HepG2 (cell line): ENCODE data around the gene PCGF3. TPM values are rescaled to one million over a fixed set of nuclear protein-coding genes. Genes with fewer than 3 reads are reported as not detected.
"Not testable (repeated sequence)": the region's sequence is repeated elsewhere in the genome, so short reads cannot be mapped to it uniquely, and the experiment has no call there.

Source experiments
- ATAC-seq: fragments of 200-7000 bp; cut with Tn5 transposase; 3 replicates; pipeline ENCODE4 v1.9.1; 2020; ENCODE audit warnings: mild to moderate bottlenecking, moderate library complexity
- BruUV-seq: library from RNA; stranded (reverse); fragments of 400-500 nt; replicated peaks from 2 replicates; lab custom pipeline; 2021; lab: Mats Ljungman, UMichigan
- CTCF ChIA-PET: fragments of 300-600 bp; formaldehyde crosslinking; extraction: SDS; loops from one replicate; lab custom pipeline; 2021; ENCODE audit warnings: low total read pairs, inconsistent platforms, low intra/inter-chr PET ratio; lab: Yijun Ruan, JAX
- POLR2A ChIA-PET: fragments of 350-600 bp; sonication (Branson Sonifier 250); formaldehyde crosslinking; loops from one replicate; lab custom pipeline; 2020; ENCODE audit warnings: antibody characterized with exemption, inconsistent platforms; lab: Yijun Ruan, JAX
- DNase-seq: peaks from one replicate; pipeline ENCODE4 v3.0.0-alpha.2; 2015; ENCODE audit warnings: low spot score
- FAIRE-seq: peaks from 3 replicates; lab custom pipeline; 2011; peaks lifted over from hg19 to GRCh38; lab: Jason Lieb, UNC
- H2AFZ ChIP-seq: one replicate; pipeline ENCODE4 v1.6.1; 2011; ENCODE audit warnings: low read length, inconsistent platforms
- H3K27ac ChIP-seq: fragments of 300-600 bp; 3 replicates; pipeline ENCODE4 v1.8.0; 2011; ENCODE audit warnings: mixed run types, mild to moderate bottlenecking, mixed read lengths, low read length, inconsistent platforms; ENCODE audit not compliant: insufficient read depth; ENCODE audit errors: extremely low read length
- H3K27me3 ChIP-seq, 2 experiments: fragments of 200-600 bp in 1 of 2; 2 replicates in 1 of 2; 3 replicates in 1 of 2; pipeline versions ENCODE4 v1.6.0 to v1.8.0; 2011; ENCODE audit warnings: low read length in 2 of 2, mild to moderate bottlenecking in 2 of 2, moderate library complexity in 2 of 2, inconsistent platforms in 1 of 2; ENCODE audit not compliant: insufficient read depth in 2 of 2, control insufficient read depth in 1 of 2
- H3K36me3 ChIP-seq, 2 experiments: fragments of 200-600 bp in 1 of 2; replicated peaks in 1 of 2; 2 replicates in 1 of 2; 3 replicates in 1 of 2; pipeline versions ENCODE4 v1.5.1 to v1.8.0; 2011; ENCODE audit warnings: low read length in 2 of 2, inconsistent platforms in 1 of 2; ENCODE audit not compliant: insufficient read depth in 2 of 2, control insufficient read depth in 1 of 2
- H3K4me1 ChIP-seq: 2 replicates; pipeline ENCODE4 v1.5.1; 2012; ENCODE audit warnings: low read length, inconsistent platforms; ENCODE audit not compliant: insufficient read depth
- H3K4me2 ChIP-seq: 2 replicates; pipeline ENCODE4 v1.6.0; 2011; ENCODE audit warnings: low read depth, low read length, inconsistent platforms
- H3K4me3 ChIP-seq, 3 experiments: fragments of 200-600 bp in 1 of 3; sonication (generic), shearing (Covaris generic) in 1 of 3; replicated peaks in 1 of 3; 2 replicates each; pipeline ENCODE4 v1.5.1; 2011 to 2016; ENCODE audit warnings: low read length in 3 of 3, inconsistent platforms in 2 of 3, low read depth in 2 of 3, mild to moderate bottlenecking in 2 of 3, control low read depth in 1 of 3, mixed read lengths in 1 of 3; ENCODE audit not compliant: insufficient read depth in 1 of 3
- H3K79me2 ChIP-seq: one replicate; pipeline ENCODE4 v1.6.1; 2011; ENCODE audit warnings: low read length, inconsistent platforms; ENCODE audit not compliant: insufficient read depth
- H3K9ac ChIP-seq: 2 replicates; pipeline ENCODE4 v1.6.0; 2011; ENCODE audit warnings: mild to moderate bottlenecking, low read depth, low read length, inconsistent platforms; ENCODE audit not compliant: insufficient read depth
- H3K9me3 ChIP-seq: 2 replicates; pipeline ENCODE4 v1.5.1; 2012; ENCODE audit warnings: mild to moderate bottlenecking, low read length
- H4K20me1 ChIP-seq: 2 replicates; pipeline ENCODE4 v1.6.0; 2011; ENCODE audit warnings: inconsistent platforms, mild to moderate bottlenecking, low read length, moderate library complexity; ENCODE audit not compliant: insufficient read depth
- ATRX ChIP-seq: sonication (generic); formaldehyde crosslinking; IDR thresholded peaks from 2 replicates; pipeline ENCODE4 v1.4.0; 2020; ENCODE audit warnings: missing genetic modification reagents, borderline replicate concordance
- MAZ ChIP-seq, 2 experiments: sonication (generic) in 1 of 2; formaldehyde crosslinking in 1 of 2; IDR thresholded peaks; 2 replicates each; pipeline versions ENCODE4 v1.5.0 to v1.6.1; 2012 to 2020; ENCODE audit warnings: low read depth in 2 of 2, mild to moderate bottlenecking in 2 of 2, borderline replicate concordance in 1 of 2, improper control_type of control experiment in 1 of 2, low read length in 1 of 2, missing genetic modification reagents in 1 of 2, moderate library complexity in 1 of 2
- RBFOX2 ChIP-seq: fragments of 200-400 bp; formaldehyde crosslinking; IDR thresholded peaks from 2 replicates; pipeline ENCODE4 v1.6.1; 2017; ENCODE audit warnings: low read depth, mild to moderate bottlenecking, low read length
- TOE1 ChIP-seq: sonication (generic); formaldehyde crosslinking; IDR thresholded peaks from 2 replicates; pipeline ENCODE4 v1.4.0; 2020; ENCODE audit warnings: mild to moderate bottlenecking, missing genetic modification reagents
- ZNF749 ChIP-seq: sonication (generic); formaldehyde crosslinking; IDR thresholded peaks from 2 replicates; pipeline ENCODE4 v1.8.0; 2022; ENCODE audit warnings: mild to moderate bottlenecking, missing genetic modification reagents, moderate library complexity, borderline replicate concordance
- ZNF891 ChIP-seq: sonication (generic); formaldehyde crosslinking; IDR thresholded peaks from 2 replicates; pipeline ENCODE4 v1.5.0; 2020; ENCODE audit warnings: mild to moderate bottlenecking, missing genetic modification reagents
- WGBS: methylation state at CpG from one replicate; pipeline ENCODE4 v1.1.6; 2017; ENCODE audit warnings: low lambda C conversion rate; 5-methylcytosine and 5-hydroxymethylcytosine counted together
- in situ Hi-C: cut with HindIII; loops from 2 replicates; pipeline ENCODE4 v1.10.0; 2017; ENCODE audit warnings: low pct_unique_long_range_greater_than_20kb; ENCODE audit not compliant: extremely low pct_ligation_motif_present
- intact Hi-C: fragments of 100-400 bp; cut with micrococcal nuclease; formaldehyde crosslinking; loops from one replicate; pipeline ENCODE4 v1.10.0; 2022; ENCODE audit not compliant: unreplicated experiment
- polyA plus RNA-seq, 8 experiments: library from polyadenylated mRNA; depleted of rRNA in 3 of 8; stranded (reverse) in 7 of 8; unstranded in 1 of 8; fragments of >200 nt; fragmentation: Illumina TruSeq in 4 of 8; extraction: Trizol in 4 of 8; gene quantifications; 2 replicates each; pipeline versions ENCODE4 v1.2.1 to v1.2.3, GENCODE V29; 2011 to 2016; ENCODE audit warnings: low read depth in 4 of 8, missing spikeins in 1 of 8, mixed read lengths in 1 of 8; ENCODE audit not compliant: insufficient read depth in 1 of 8
- total RNA-seq, 5 experiments: library from RNA; depleted of rRNA; stranded (reverse); fragments of >200 nt; fragmentation: Illumina TruSeq; extraction: Trizol; gene quantifications; 2 replicates each; pipeline ENCODE4 v1.2.3, GENCODE V29; 2016; ENCODE audit warnings: low read depth in 1 of 5
- TF ChIP-seq, protein P1 (sequence below): sonication (generic); formaldehyde crosslinking; IDR thresholded peaks from 2 replicates; pipeline ENCODE4 v1.4.0; 2020; ENCODE audit warnings: mild to moderate bottlenecking, missing genetic modification reagents

PCGF3 gene
- total and polyA plus RNA-seq, 2 of the 13 experiments (the other 11 are each of a cell fraction or from before 2014, with no cell fraction given): 28.6 to 66.2 TPM

DNA sequence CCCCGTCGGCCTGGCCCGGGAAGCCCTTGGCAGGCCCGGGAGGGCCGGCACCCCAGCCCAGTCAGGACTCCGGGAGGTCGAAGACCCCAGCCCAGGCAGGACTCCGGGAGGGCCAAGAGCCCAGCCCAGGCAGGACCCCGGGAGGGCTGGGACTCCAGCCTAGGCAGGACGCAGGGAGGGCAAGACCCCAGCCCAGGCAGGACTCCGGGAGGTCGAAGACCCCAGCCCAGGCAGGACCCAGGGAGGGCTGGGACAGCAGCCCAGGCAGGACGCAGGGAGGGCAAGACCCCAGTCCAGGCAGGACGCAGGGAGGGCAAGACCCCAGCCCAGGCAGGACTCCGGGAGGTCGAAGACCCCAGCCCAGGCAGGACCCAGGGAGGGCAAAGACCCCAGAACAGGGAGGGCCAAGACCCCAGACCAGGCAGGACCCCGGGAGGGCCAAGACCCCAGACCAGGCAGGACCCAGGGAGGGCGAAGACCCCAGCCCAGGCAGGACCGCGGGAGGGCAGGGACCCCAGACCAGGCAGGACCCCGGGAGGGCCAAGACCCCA lies 526 bp downstream of the PCGF3 start (continued):
- TF ChIP-seq, protein P1, sequence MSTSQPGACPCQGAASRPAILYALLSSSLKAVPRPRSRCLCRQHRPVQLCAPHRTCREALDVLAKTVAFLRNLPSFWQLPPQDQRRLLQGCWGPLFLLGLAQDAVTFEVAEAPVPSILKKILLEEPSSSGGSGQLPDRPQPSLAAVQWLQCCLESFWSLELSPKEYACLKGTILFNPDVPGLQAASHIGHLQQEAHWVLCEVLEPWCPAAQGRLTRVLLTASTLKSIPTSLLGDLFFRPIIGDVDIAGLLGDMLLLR (CRISPR knock-in tag): peak; percentile 15; the same call in 1 of the 2 replicates
- TF ChIP-seq MAZ (IDR thresholded peaks at IDR 0.05; ENCODE audit: borderline replicate concordance, low read depth, low read length): not testable (repeated sequence)
- 0 out of 2 replicates have a peak, but pooled peaks have one; percentile 11 for TF ChIP-seq MAZ (CRISPR knock-in tag; IDR thresholded peaks at IDR 0.05; ENCODE audit: low read depth)
- TF ChIP-seq RBFOX2: peak; percentile 62

DNA sequence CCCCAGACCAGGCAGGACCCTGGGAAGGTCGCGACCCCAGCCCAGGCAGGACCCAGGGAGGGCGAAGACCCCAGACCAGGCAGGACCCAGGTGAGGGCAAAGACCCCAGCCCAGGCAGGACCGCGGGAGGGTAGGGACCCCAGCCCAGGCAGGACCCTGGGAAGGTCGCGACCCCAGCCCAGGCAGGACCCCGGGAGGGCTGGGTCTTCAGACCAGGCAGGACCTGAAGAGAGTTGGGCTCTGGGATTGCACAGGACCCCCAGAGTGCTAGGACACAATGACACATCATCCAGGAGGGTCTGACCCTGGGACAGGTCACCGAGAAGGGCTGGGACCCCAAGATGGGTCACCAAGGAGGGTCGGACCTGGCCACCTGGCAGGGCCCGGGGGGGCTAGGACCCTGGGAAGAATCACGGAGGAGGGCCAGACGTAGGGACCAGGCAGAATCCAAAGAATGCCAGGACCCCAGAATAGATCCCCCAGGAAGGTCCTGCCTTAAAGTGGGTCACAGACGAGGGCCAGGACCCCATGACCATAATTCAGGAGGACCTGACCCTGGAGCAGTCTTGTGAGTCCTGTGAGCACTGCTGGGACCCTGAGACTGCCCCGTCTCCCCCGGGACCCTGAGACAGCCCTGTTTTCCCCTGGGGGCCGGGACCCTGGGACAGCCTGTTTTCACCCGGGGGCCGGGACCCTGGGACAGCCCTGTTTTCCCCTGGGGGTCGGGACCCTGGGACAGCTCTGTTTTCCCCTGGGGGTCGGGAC lies 1.4 kb downstream of the PCGF3 start:
- Histone ChIP-seq H3K27ac (no peak overlapping the region), H3K9me3 (no peaks in the 10 kb centered on the region), H3K79me2 (peaks cover 47% of the 10 kb centered on the region), H3K4me2 (peak overlapping the region; percentile 79), H4K20me1 (peaks cover 32% of the 10 kb centered on the region), H3K4me3 (peak overlapping the region; percentile 89 to 93 (median 92); a peak in 5 of 6 replicates), H3K9ac (peak overlapping the region; percentile 99), H3K36me3 (peaks cover 2 to 9% of the 10 kb centered on the region in 2 experiments; a peak in 2 of 5 replicates), H3K4me1 (peaks cover 56% of the 10 kb centered on the region), H3K27me3 (peaks cover 3 to 12% of the 10 kb centered on the region in 2 experiments; a peak in 2 of 5 replicates), H2AFZ (no peak overlapping the region)
- intact Hi-C loops (no loop called here), in situ Hi-C loops (no loop called here)
- FAIRE-seq (no peak), ATAC-seq (no peak), DNase-seq (no peak)
- CTCF ChIA-PET: no interaction called here
- BruUV-seq: no TSS peak
- WGBS: 85% methylated on average over 4 of the region's 21 CpGs
- POLR2A ChIA-PET: interaction anchor here (0.7 kb wide), 1 partner anchor 20 kb away, joined by 3 read pairs; no protein-coding TSS in a partner anchor
- TF ChIP-seq TOE1 (CRISPR knock-in tag): no peak
- TF ChIP-seq ZNF749 (CRISPR knock-in tag): 0 out of 2 replicates have a peak, but pooled peaks have one; percentile 11
- TF ChIP-seq ZNF891 (CRISPR knock-in tag): 0 out of 2 replicates have a peak, but pooled peaks have one; percentile 30
- no peak for TF ChIP-seq ATRX
